HG03354 (cell line): ENCODE data around the gene CDK5RAP2.
"Not testable (repeated sequence)": the region's sequence is repeated elsewhere in the genome, so short reads cannot be mapped to it uniquely, and the experiment has no call there.

Experiments
- ATAC-seq: cut with Tn5 transposase; IDR thresholded peaks from one replicate; pipeline ENCODE4 v1.9.1; 2021; ENCODE audit warnings: mild to moderate bottlenecking; ENCODE audit not compliant: unreplicated experiment, poor library complexity, severe bottlenecking

CDK5RAP2 gene

GRCh38 chr9:120481846-120482245 is 98.1 kb downstream of the CDK5RAP2 start:
- no peak for ATAC-seq

- ATAC-seq = no peak
Measured at GRCh38 chr9:120481248-120481647, 98.7 kb downstream of the CDK5RAP2 start.

GRCh38 chr9:120480707-120481106 is 99.3 kb downstream of the CDK5RAP2 start:
- no peak for ATAC-seq

- no peak for ATAC-seq
Measured at GRCh38 chr9:120478208-120478607, 101.8 kb downstream of the CDK5RAP2 start.

- peak; percentile 75 for ATAC-seq
Measured at GRCh38 chr9:120477534-120478001, 102.4 kb downstream of the CDK5RAP2 start.

- ATAC-seq = no peak
Measured at GRCh38 chr9:120475341-120475740, 104.6 kb downstream of the CDK5RAP2 start.

GRCh38 chr9:120474591-120475243 is 105.2 kb downstream of the CDK5RAP2 start:
- no peak for ATAC-seq

GRCh38 chr9:120473608-120474007 is 106.4 kb downstream of the CDK5RAP2 start:
- no peak for ATAC-seq

GRCh38 chr9:120465685-120466407 is 114.1 kb downstream of the CDK5RAP2 start:
- ATAC-seq = no peak

GRCh38 chr9:120464887-120465421 is 115.0 kb downstream of the CDK5RAP2 start:
- no peak for ATAC-seq

GRCh38 chr9:120464176-120464886 is 115.6 kb downstream of the CDK5RAP2 start:
- ATAC-seq = no peak

- ATAC-seq = no peak
Measured at GRCh38 chr9:120463765-120464164, 116.2 kb downstream of the CDK5RAP2 start.

- not testable (repeated sequence) for ATAC-seq
Measured at GRCh38 chr9:120461677-120462076, 118.3 kb downstream of the CDK5RAP2 start.

- ATAC-seq = no peak
Measured at GRCh38 chr9:120456218-120456617, 123.7 kb downstream of the CDK5RAP2 start.

GRCh38 chr9:120454467-120454866 is 125.5 kb downstream of the CDK5RAP2 start:
- ATAC-seq = no peak

GRCh38 chr9:120453792-120454191 is 126.2 kb downstream of the CDK5RAP2 start:
- ATAC-seq = no peak

- ATAC-seq = no peak
Measured at GRCh38 chr9:120452631-120453030, 127.3 kb downstream of the CDK5RAP2 start.

GRCh38 chr9:120450916-120451315 is 129.1 kb downstream of the CDK5RAP2 start:
- ATAC-seq = no peak

- ATAC-seq = no peak
Measured at GRCh38 chr9:120449566-120449965, 130.4 kb downstream of the CDK5RAP2 start.

- ATAC-seq = no peak
Measured at GRCh38 chr9:120447959-120448500, 131.9 kb downstream of the CDK5RAP2 start.
